22Rv1 (cell line): Measurements from ENCODE around the gene CSDE1.

Experiments
- CTCF ChIP-seq: fragments of 450-650 bp; IDR thresholded peaks from 2 replicates; pipeline ENCODE4 v1.5.1; 2017; ENCODE audit warnings: mild to moderate bottlenecking
- ZFX ChIP-seq: fragments of 450-650 bp; IDR thresholded peaks from 2 replicates; pipeline ENCODE4 v1.6.1; 2017; ENCODE audit warnings: antibody characterized with exemption, borderline replicate concordance

- TF ChIP-seq CTCF: no peak
- no peak for TF ChIP-seq ZFX
Observed at GRCh38 chr1:114779722-114780121, 21.9 kb upstream of the CSDE1 start.
